Epidermal melanocyte (primary cell): ENCODE measurements around the gene PRICKLE3.
A peak's percentile ranks its signal among the peaks of the same experiment; 100 is the strongest.
"Not testable (repeated sequence)": the region's sequence is repeated elsewhere in the genome, so short reads cannot be mapped to it uniquely, and the experiment has no call there.

Source experiments
- DNase-seq: peaks from one replicate; pipeline ENCODE4 v3.0.0; 2011; ENCODE audit warnings: low spot score; ENCODE audit not compliant: insufficient read length

PRICKLE3 gene

DNA sequence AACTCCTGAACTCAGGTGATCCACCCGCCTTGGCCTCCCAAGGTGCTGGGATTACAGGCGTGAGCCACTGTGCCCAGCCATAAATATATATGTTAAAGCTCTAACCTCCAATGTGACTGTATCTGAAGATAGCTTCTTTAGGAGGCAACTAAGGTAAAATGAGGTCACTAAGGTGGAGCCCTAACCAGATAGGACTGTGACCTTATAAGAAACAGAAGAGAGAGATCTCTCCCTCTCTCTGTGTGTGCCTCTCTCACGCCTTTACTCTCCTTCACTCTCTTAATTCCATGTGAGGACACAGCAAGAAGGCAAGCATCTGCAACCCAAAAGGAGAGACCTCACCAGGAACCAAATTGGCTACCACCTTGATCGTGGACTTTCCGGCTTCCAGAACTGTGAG lies 24.5 kb downstream of the PRICKLE3 start:
- no peak for DNase-seq

DNA sequence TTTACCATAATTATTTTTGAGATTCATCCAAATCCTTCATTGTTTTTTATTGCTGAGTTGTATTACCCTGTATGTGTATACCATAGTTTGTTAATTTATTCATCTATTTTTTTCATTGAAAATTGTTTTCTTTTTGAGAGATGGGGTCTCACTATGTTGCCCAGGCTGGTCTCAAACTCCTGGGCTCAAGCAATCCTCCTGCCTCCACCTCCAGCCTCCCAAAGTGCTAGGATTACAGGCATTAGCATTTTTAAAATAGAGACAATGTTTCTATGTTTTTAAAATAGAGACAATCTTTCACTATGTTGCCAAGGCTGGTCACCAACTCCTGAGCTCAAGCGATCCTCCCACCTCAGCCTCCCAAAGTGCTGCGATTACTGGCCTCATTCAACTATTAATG lies 25.3 kb downstream of the PRICKLE3 start:
- no peak for DNase-seq

GRCh38 chrX:49157194-49157593 lies 29.0 kb downstream of the PRICKLE3 start:
- DNase-seq: no peak

GRCh38 chrX:49155900-49156837 lies 30.0 kb downstream of the PRICKLE3 start:
- peak; percentile 76 for DNase-seq

DNA sequence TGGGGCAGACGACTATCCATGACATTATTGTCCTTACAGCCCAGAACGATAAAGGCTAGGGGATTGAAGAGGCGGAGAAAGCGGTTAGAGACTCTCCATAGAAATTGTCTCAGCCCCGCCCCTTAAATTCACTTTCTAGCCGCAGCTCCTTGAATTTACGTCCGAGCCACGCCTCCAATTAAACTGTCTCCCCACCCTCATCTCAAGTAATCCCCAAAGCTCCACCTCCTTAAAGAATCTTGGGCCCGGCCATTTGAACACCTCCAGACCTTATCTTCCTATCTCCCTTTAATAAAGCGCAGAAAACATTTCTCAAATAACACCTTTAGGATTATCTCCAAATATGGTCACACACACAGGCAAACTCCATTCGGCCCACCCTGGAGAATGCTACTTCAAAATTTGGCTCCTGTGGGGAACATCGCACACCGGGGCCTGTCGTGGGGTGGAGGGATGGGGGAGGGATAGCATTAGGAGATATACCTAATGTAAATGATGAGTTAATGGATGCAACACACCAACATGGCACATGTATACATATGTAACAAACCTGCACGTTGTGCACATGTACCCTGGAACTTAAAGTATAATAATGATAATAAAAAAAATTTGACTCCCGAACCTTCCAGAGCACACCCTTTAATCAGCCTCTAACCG lies 30.8 kb downstream of the PRICKLE3 start:
- peak; percentile 69 for DNase-seq

DNA sequence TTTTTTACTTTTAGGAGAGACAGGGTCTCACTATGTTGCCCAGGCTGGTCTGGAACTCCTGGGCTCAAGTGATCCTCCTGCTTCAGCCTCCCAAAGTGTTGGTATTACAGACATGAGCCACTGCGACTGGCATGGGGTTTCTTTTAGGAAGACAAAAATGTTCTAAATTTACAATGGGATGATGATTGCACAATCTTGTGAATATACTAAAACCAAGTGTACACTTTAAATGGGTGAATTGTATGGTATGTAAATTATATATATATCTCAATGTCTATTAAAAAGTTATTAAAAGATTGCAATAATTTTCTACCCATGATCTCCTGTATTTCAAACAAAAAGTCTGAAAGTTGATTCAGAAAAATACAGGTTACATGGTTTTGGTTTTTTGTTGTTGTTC lies 32.7 kb downstream of the PRICKLE3 start:
- DNase-seq: no peak

DNA sequence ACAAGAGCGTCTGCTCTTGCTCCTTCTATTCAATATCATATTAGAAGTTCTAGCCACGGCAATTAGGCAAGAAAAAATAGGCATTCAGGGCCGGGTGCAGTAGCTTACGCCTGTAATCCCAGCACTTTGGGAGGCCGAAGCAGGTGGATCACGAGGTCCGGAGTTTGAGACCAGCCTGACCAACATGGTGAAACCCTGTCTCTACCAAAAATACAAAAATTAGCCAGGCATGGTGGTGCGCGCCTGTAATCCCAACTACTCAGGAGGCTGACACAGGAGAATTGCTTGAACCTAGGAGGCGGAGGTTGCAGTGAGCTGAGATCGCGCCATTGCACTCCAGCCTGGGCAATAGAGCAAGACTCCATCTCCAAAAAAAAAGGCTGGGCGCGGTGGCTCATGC lies 36.9 kb downstream of the PRICKLE3 start:
- not testable (repeated sequence) for DNase-seq

GRCh38 chrX:49148390-49149100 lies 37.6 kb downstream of the PRICKLE3 start:
- not testable (repeated sequence) for DNase-seq

DNA sequence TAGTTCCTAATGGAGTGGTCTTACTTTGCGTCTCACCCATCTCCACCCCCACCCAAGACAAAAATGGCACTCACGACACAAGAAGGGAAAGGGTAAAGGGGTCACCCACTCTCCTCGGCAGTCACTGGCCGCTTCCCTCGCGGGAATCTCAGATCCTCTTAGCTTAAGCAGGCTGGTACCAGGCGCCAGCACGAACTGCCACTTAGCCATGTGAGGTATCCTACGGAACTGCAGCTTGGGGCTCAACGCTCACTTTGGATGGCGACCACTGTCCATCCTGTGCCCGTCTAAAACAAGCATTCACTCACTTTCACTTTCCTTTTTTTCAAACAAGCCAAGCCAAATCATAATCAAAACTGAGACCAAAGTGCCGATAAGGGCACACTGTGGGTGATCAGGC lies 38.2 kb downstream of the PRICKLE3 start:
- DNase-seq: no peak

DNA sequence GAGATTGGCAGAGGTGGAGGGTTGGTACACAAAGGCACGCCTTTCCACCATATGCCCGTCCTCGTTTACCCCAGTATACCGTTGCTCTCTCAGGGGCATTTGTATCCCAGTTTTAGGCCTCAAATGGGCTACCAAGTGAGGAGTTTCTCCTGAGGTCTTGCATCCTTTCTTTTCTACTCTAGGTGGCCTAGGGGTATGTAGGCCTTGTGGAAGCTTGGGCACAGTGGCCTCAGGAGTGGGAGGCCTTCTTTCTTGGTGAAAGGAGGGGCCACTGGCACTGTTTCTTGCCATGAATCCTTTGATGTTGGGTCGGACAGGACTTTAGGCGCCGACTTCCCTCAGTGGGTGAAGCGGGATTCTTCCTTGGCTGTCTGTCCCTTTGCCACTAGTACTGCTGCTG lies 38.9 kb downstream of the PRICKLE3 start:
- DNase-seq: no peak

GRCh38 chrX:49143154-49143553 lies 43.0 kb downstream of the PRICKLE3 start:
- DNase-seq: not testable (repeated sequence)

DNA sequence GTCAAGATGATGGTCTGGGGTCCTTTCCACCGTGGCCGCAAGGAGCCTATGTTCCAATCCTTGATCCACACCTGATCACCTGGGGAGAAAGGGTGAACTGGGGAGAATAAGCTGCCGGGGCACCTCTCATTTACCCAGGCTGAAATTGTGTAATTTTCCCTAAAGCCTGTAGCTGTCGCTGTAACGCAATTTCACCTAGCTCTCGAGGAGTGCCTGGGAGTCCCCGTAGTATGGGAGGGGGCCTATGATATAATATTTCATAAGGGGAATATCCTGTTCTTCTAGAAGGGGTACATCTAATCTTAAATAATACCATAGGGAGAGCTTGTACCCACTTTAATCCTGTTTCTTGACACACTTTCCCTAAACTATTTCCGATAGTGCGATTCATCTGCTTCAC lies 43.9 kb downstream of the PRICKLE3 start:
- DNase-seq: not testable (repeated sequence)

GRCh38 chrX:49139713-49140112 lies 46.5 kb downstream of the PRICKLE3 start:
- no peak for DNase-seq

DNA sequence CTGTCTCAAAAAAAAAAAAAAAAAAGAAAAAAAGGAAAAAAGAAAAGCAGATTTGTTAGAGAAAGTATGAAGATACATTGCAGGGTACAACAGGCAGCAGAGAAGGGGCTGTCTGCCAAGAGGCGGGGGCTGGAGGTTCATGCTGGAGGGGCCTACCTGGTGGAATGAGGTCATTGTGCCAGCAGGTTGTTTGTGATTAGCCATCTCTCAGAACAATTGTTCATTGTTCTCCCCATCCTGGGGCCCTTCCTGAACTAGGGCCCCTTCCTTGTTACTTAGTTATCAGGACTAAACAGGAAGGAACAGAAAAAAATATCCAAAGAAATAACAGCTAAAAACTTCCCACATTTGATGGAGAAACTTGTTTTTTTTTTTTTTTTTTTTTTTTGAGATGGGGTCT lies 48.7 kb downstream of the PRICKLE3 start:
- DNase-seq: no peak

- DNase-seq: no peak
Observed at GRCh38 chrX:49133759-49134158, 52.4 kb downstream of the PRICKLE3 start.

GRCh38 chrX:49132275-49132674 lies 53.9 kb downstream of the PRICKLE3 start:
- not testable (repeated sequence) for DNase-seq

DNA sequence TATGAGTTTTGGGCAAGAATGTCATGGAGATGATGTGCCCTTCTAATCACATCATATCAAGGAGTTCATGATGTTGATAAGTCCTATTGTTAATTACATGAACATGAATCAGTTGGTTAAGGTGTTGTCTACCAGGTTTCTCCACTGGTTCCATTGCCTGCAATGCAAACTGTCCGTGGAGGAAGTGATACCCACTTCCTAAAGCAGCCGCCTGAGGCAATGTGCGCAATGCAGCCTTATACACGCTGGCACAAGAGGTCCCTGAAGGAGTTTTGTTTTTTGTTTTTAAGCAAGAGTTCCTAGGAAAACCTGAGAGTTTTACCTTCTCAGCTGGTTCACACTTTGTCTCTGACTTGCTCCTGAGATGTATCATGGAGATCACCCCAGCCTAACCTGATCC lies 56.7 kb downstream of the PRICKLE3 start:
- DNase-seq: no peak

- not testable (repeated sequence) for DNase-seq
Observed at GRCh38 chrX:49127742-49128258, 58.4 kb downstream of the PRICKLE3 start.
